Measurements from ENCODE around the gene RPS6KC1.

RPS6KC1 gene

DNA sequence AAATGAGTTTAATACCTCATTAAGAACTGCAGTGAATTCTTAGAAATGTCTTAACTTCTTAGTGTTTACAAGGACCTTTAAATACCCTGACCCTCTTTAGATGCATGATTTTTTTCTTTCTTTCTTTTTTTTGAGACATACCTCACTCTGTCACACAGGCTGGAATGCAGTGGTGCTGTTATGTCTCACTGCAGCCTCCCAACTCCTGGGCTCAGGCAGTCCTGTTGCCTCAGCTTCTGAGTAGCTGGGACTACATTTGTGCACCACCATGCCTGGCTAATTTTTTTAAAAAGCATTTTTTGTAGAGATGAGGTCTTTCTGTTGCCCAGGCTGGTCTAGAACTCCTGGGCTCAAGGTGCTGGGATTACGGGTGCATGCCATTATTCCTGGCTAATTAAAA is 191.8 kb downstream of the RPS6KC1 start:
- DNase-seq (ENCODE audit: low read depth), result no peak

DNA sequence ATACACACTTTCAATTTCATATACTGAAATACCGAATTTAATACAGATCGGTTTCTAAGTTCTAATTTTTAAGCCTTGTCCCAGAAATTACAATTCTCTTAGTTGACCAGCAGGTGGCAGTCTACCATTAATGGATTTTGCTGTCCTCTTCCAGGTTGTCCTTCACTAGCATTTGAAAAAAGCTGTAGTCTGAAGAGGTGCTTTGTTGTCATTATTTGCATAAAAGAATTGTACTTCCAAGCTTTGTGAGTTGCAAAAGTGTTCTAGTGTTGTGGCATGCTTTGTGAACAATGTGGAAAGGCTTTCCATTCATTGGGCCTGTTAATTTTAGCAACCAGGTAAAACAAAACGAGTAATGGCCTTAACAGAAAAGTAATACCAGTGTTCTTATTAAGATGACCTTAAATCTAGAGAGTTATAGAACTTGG is 193.6 kb downstream of the RPS6KC1 start:
- DNase-seq (ENCODE audit: low read depth), result peak; percentile 17

DNA sequence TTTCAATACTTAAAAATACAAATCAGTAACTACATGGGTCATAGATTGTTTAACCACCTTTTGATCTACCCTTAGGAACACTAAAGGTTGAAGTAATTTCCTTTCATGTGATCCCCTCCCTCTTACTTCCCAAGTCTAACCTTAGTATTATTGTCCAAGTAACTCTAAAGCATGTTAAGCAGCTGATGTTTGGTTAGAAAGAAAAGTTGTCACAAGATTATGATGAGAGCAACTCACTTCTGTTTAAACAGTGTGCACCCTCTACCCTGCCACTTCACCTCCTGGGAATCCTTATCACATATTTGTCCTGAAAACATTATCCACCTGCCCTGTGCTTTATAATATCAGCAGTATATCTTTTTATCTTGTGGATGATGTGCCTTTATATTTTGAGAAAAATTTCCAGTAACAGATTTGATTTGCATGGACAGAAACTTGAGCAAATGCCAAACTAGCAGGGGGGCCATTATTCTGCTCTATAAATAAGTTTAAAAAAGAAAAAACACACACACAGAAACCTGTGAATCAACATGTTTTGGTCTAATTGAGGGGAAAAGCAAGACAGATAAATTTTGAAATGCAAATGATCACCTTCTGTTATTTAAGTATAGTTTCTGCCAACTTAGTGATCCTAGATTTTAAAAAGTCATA is 194.3 kb downstream of the RPS6KC1 start:
- DNase-seq (ENCODE audit: low read depth), result no peak

DNA sequence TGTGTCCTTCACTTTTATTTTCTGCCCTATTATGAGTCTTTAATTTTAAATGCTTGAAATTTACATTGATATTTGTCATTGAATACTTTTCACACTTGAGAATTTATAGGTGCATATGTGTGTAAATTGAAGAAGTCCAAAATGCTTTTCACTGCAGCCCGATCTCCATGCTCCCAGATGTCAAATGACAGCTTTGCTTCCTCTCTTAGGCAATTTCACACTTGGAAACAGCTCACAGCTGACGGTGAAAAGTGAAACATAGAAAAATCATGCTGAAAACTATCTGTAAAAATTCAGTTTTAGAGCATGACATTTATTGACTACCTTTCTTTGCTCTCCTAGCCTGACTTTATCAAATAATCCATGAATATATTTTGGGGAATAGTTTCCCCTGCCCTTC is 196.0 kb downstream of the RPS6KC1 start:
- DNase-seq (ENCODE audit: low read depth), result no peak

DNA sequence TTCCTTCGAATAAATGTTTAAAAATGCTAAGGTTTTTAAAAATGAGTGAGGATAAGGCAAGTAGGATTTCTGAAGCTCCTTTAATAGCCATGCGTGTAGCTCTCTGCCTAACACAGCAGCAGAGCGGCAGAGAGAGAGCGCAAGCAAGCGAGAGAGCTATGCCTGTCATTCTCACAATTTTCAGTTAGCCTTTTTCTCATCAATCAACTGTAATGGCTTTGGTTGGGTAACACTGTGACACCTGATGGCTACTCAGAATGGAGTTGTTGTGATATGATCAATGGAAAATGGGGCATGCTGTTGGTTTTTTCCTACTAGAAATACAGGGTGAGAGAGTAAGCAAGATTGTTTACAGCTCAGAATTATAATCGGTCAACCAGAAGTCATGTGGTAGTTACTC is 198.4 kb downstream of the RPS6KC1 start:
- DNase-seq (ENCODE audit: low read depth), result no peak

DNA sequence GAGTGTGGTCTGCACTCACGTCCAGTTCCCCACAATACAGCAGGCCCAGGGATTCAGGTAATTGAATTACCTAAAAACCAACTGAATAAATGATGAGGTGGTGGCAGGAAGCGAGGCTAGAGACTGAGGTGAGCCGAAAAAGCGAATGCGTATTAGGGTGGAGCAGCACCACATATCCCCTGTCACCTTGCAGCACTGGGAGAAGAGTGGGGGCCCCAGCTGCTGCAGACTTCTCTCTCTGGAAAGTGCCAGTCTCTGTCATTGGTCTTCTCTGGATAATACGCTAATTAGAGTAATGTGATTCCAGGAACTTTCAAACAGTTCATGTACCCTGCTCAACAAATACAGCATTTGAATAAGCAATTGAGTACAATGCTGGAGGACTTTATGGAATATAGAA is 199.0 kb downstream of the RPS6KC1 start:
- DNase-seq (ENCODE audit: low read depth), result no peak

DNA sequence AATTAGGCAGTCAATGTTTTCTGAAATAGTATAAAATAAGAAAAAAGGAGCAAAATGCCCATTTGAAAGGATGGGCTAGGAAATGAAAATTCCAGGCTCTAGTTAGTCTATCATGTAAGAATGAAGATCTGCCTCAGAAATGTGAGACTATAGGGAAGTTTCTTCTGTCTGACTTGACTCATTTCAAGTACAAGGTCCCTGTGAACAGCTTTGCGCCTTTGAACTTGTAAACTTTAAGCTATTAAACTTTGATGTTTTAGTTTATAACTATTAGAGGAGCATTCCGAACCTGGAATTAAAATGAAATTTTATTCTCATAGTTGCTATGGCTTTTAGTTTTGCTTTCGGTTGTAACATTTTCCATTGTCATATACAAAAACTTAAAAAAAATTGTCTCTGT is 199.4 kb downstream of the RPS6KC1 start:
- DNase-seq (ENCODE audit: low read depth), result no peak

DNA sequence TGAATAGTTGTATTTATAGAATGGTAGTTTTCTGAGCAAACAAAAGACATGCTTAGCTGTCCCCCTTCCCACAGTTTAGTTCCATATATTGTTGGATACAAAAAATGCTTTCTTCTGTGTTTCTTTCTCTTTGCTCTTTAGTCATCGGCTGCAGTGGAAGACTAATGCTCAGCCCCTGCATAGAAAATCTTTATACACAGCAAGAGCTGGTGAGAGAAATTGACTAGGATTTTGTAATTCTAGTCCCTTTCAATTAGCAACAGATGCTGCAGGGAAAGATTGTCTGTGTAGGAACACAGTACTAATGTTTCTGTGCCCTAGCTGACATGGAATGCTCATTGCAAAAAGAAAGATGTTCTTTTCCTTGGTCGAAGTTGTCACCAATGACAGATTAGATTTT is 200.9 kb downstream of the RPS6KC1 start:
- DNase-seq (ENCODE audit: low read depth), result no peak

DNA sequence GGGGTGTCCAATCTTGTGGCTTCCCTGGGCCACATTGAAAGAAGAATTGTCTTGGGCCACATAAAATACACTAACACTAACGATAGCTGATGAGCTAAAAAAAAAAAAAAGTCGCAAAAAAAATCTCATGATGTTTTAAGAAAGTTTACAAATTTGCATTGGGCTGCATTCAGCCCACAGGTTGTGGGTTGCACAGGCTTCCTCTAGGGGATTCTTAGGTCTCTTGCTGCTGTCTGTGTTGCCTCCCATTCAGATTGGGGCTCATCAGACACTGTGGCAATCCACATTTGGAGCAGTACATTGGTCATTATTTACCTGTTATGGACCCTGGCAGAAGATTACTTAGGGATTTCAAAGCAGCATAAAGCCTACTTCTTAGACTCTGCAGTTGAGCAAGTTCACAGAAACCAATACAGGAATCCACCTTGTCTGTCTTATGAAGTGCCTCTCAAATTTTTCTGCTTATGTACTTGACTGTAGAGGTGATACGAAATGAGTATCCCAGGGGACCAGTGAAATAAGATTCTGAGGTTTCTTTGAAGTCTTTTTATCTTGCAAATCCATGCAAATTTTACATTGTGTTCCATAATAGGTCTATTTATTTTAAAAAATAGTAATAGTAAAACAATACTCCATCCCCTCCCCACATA is 205.5 kb downstream of the RPS6KC1 start:
- DNase-seq (ENCODE audit: low read depth), result no peak

DNA sequence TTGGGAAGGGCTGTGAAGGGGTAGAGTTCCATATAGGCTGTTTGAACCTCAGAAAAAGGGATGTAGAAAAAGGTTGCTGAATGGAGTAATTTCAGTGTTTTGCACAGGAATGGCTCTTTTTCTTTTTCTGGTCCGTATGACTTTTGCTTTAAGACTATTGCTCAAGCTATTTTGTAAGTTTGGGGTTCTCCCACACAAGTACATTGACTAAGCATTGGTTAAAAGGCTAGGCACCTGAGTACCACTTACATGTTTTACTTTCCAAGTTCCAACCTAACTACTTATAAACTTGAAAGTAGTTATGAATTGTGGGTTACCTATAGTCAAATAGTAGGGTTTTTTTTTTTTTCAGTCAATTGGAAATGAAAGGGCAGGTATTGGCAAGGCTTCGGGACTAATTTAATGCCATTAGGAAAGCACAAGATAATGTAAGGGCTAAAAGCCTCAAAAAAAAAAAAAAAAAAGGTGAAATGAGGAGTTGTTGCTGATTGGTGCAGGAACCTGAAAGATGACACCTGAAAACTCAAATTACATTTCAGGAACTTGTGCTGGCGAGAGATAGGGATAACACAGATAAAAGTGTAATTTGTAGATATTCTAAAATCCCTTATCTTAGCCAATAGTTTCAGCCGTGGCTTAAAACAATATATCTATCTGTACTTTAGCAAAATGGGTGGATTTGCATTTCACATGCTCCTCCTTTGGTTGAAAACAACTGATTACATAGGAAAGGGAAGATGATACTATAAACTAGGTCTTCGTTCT is 209.5 kb downstream of the RPS6KC1 start:
- DNase-seq (ENCODE audit: low read depth), result no peak

DNA sequence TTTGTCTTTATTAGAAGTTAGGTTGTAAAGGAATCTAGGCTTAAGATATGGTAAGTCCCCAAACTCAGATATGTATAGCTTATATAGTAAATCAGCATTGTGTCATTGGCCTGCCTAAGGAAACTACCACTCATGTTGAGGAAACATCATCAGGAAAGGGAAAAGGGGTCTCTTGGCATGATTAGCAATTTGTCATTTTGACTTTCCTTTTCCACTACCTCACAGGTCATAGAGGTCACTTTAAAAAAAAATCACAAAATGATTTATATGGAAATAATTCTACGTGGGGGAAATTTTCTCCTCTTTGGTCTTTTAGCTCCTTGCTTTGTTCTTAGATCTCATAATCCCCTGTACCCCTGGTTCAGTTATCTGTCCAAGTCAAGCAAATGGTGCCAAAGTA is 213.5 kb downstream of the RPS6KC1 start:
- DNase-seq (ENCODE audit: low read depth), result no peak

DNA sequence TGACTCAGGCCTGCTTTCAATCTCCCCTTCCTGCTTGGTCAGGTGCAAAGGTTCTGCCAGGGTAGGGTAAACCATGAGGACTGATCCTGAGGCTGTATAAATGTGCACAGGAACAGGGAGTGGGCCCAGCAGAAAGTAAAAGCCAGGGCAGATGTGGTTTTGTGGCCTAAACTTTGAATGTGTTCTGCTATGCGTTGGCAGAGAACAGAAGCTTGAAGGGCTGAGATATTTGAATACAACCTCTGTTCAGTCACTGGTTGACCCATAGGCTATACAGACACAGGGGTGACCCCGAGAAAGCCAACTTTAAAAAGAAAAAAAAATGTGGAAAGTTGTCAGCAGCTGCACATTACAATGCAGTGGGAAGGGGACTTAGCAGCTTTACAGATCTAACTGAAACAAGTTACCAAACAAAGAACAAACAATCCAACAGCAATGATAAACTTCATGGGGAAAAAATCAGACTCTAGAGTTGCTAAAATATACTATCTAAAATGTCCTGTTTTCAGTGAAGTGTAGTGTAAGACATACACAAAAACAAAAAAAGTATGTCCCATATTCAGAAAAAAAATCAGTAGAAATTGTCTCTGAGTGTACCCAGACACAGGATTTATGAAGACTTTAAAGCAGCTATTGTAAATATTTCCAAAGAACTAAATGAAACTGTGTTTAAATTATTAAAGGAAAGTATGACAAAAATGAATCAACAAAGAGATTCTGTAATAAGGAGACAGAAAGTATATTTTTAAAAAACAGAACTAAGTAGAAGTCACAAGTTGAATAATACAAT is 216.1 kb downstream of the RPS6KC1 start:
- no peak for DNase-seq (ENCODE audit: low read depth)

DNA sequence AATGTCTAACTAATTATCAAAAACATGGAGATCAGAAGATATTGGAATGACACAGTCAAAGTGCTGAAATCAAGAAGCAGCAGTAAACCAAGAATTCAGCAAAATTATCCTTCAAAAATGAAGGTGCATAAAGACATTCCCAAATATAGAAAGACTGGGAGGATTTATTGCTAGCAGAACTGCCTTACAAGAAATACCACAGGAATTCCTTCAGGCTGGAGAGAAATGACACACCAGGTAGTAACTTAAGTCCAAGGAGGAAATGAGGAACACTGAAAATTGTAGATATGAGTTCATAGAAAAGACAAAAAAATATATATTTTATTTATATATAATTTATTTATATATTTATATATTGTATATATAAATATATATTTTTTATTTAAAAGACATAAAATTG is 217.2 kb downstream of the RPS6KC1 start:
- DNase-seq (ENCODE audit: low read depth), result peak; percentile 23

DNA sequence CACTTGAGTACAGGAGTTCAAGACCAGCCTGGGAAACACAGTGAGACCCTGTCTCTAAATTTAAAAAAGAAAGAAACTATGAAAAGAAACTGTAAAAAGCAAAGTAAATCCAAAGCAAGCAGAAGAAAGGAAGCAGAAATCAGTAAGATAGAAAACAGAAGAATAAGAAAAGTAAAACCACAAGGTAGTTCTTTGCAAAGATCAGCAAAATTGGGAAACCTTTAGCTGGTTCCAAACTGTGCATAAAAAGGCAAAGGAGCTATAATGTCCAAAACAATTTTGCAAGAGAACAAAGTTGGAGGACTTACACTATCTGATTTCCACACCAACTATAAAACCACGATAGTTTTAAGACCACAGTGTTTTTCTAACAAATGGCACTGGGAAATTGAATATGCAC is 218.8 kb downstream of the RPS6KC1 start:
- DNase-seq (ENCODE audit: low read depth), result no peak

DNA sequence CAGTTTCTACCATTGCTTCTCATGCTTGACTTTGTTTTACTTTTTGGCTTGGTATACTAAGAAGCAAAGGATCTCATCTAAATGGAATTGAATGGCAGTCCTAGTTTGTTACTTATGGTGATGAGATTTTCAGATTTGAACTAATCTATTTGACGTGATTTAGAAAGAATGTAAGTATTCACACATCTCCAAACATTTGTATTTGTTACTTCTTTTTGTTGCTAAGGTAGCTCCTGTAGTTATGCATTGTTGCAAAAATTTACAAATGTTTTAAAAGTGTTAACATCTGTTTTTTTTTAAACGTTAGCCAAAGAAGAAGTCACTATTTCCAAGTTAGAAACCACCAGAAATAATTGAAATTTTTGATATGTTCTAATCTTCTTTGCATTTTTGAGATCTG is 222.5 kb downstream of the RPS6KC1 start:
- DNase-seq (ENCODE audit: low read depth), result no peak

DNA sequence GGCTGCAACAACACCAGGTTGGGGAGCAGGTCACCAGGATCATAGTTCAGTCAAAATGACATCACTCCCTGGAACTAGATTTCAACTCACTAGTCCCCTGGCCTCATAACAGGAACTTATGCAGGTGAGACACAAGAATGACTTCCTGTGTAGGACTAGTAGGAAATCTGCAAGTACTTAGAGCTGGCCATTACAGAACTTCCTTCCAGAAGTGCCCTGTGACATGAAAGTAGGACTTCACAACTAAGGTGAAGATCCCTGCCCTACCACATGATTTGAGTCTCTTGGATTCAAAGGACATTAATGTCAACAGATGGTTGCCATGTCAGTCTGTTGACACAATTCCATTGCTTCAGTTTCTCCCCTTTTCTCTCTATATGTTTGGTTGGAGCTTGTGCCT is 223.1 kb downstream of the RPS6KC1 start:
- DNase-seq (ENCODE audit: low read depth), result no peak

DNA sequence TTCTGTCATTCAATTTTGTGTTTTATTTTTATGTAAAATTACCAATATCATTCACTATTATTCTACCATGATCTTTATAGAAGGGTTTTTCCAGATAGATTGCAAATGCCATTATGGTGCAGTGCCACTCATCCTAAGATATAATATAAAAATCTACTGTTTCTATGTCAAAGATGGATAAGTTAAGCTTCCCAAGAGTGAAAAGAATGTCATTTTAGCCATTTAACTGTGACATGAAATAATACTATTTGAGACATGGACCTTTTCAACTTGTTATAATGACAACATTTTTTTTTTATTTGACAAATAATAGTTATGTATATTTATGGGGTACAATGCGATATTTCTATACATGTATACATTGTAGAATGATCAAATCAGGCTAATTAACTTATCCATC is 224.3 kb downstream of the RPS6KC1 start:
- DNase-seq (ENCODE audit: low read depth), result no peak

DNA sequence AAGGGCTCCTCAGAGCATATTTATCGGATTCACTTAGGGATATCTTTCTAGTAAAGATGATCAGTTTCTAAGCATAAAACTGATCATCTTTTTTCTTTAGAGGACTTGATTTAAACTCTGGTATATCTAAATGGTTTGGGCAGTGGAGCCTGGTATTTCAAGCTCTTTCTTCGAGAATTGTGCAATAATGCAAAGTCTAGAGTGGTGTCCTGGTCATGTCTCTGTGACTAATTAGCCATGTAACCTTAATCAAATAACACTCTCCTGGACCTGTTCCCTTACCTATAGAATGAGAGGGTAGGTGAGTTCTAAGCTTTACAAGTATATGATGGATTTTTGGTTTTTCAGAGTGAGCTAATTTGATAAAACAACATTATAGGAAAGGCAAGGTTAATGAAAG is 225.2 kb downstream of the RPS6KC1 start:
- no peak for DNase-seq (ENCODE audit: low read depth)

DNA sequence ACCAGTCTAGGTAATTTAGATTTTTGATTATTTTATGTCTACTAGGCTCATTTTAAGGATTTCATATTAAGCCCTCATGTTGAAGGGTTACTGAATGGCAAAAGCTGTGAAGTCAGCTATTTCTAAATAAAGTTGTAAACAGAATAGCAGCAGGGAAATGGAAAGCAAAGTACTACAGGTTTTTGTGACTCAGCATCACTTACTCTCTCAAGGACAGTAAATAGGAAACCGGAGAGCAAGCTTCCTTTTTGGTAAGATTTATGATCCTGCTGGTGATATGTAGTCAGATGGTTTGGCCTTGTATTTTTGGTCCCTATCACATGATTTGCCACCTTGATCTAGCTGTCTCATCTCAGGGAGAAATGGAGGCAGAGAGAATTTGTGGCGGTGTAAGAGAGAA is 226.0 kb downstream of the RPS6KC1 start:
- no peak for DNase-seq (ENCODE audit: low read depth)

DNA sequence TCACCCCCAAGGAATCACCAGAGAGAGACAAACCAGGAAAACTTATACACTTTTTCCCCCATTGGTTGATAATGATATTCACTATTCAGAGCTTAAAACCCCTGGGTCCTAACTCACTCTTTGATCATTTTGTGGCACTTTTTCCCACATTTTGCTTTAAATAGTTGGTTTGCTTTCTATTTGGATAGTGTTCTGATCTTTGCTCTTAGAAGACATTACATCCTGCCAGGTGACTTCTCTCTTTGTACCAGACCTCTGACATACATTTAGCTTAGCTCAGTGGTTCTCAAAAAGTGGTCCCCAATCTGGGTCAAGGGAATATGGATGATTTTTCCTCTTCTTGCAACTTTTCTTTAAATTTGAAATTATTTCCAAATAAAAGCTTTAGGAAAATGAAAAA is 228.4 kb downstream of the RPS6KC1 start:
- DNase-seq (ENCODE audit: low read depth), result no peak

DNA sequence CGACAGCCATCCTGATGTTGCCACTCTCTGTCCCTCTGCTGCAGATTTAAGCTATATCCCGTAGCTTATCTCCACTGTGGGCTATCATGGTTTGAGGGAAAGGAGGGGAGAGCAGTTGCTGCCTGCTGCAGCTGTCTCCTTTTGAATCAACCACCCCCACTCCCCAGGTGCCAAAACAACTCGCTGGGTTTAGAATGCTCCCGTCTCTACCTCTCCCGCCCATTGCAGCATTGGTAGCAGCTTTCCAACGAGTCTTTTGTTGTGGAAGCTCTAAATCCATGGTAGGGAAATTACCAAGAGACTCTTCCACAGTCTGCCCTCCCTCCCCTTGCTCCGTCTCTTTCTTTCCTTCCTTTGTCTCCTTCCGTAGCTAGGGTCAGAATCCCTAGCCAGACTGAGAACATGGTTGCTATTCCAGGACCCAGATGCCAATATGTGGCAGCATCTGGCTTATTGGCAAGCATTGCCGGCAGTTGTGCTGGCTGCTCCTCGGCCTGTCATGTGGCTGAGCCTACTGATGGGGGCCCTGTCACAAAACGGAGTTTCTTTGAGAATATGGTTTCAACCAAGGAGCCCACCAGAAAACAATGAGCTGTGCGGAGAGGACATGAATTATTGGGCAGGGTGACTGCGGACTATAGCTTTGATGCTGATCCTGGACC is 230.7 kb downstream of the RPS6KC1 start:
- no peak for DNase-seq (ENCODE audit: low read depth)

DNA sequence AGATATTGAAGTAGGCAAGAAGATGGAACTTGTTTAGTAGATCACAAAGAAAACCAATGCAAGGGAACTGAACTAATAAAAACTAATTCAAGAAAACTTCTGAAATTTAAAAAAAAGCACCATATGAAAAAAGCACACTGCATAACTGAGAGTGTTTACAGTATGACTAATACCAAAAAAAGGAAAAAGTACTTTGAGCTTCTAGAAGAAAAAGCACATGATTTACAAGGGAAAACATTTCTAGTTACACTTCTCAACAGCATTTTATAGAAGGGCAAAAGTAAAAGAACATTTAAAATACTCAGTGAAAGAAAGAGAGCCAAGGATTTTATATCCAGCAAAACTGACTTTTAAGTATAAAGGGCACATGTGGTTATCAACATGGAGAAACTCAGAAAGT is 233.6 kb downstream of the RPS6KC1 start:
- DNase-seq (ENCODE audit: low read depth), result peak; percentile 22
